ENCODE results near the gene CDT1.
A peak's percentile ranks its signal among the peaks of the same experiment; 100 is the strongest.
"Not testable (repeated sequence)": the region's sequence is repeated elsewhere in the genome, so short reads cannot be mapped to it uniquely, and the experiment has no call there.

The CDT1 gene

DNA sequence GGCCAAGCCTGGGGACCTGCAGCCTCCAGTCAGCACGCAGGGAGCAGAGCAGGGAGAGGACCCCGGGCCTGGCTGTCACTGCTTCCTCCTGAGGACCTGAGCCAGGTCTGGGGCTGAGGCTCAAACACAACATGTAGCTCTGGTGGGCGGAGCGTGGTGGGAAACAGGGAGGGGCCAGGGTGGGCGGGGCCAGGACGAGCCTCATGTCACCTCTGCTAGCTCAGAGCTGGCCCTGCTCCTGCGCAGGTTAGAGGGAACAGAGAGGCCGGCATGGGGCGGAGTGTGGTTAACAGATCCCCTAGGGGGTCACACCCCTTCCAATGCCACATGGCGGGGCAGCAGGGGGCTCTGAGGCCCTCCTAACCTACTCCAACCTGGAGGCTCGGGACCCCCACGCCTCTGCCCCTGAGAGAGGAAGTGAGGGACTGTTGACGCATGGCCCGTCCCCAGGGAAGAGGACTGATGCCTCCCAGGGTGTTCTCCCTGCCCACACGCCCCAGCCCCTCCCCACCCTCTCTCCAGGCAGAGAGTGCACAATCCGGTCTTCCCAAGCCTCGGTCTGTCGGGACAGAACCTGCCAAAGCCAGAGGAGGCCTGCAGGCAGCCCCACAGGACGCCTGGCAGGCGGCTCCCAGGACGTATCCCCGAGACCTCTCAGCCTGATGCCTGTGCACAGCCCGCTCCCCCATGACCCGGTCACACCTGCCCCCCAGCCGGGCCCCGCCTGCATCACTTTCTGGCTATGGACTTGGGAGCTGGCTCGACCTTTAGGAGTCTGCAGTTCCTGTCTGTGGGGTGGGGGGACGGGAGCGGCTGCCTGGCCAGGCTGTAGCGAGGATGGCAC is 33.8 kb upstream of the CDT1 start:
- peak; percentile 66 for DNase-seq

GRCh38 chr16:88770461-88771293 is 32.9 kb upstream of the CDT1 start:
- DNase-seq: peak; percentile 76

DNA sequence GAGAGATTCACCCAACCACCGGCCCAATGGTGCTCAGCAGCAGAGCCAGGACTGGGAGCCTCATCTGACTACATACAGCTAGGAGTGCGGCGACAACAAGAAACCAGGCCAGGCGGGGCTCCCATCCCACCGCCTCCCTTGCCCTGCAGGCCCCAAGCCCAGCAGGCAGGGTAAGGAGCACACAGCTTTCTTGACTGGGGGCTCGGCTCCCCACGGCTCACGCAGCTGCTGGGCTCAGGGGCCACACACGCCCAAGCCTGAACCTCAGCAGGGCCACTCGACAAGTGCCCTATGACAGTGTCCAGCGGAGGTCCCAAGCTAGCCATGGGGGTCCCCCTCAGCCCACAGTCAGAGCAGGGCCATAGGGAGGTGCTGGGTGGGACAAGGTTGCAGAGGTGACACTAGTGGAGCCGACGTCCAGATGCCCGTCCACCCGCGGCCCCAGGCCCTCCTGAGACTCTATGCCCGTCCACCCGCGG is 32.3 kb upstream of the CDT1 start:
- DNase-seq: no peak

- not testable (repeated sequence) for DNase-seq
Observed at GRCh38 chr16:88771781-88772180, 31.8 kb upstream of the CDT1 start.

DNA sequence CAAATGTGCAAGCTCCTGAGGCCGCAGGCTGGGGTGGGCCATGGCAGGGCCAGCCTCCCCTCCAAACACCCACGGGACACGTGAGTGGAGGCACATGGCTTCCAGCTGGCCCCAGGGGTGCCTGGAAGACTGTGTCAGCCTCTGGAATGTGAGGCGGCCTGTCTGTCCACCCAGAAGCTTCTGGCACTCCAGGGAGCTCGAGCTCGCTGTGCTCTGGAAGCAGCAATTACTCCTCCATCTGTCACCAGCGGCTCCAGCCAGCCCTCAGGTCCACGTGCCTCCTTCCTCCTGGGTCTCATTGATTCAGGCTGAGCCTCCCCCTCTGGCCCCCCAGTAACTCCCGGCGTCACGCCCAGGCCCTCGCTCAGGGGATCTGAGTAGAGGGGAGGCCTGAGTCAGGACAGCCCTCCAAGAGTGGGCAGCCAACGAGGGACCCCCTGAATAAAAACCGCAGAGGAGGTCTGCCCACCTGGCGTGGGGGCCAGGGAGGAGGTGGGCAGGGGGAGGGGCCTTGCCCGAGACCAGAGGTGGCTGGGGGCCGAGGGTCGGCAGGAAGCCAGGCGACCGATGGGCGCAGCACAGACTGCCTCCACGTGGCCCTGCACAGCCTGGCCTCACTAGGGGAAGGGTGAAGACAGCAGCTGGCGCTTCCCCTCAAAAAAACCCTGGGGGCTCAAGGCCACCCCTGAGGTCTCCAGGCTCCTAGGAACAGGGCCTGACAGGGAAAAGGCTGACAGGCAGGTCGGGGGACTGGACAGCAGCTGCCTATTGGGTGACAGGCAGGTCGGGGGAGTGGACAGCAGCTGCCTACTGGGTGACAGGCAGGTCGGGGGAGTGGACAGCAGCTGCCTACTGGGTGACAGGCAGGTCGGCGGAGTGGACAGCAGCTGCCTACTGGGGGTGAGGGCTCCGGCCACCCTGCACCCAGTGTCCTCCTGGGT is 30.4 kb upstream of the CDT1 start:
- DNase-seq: peak; percentile 86

DNA sequence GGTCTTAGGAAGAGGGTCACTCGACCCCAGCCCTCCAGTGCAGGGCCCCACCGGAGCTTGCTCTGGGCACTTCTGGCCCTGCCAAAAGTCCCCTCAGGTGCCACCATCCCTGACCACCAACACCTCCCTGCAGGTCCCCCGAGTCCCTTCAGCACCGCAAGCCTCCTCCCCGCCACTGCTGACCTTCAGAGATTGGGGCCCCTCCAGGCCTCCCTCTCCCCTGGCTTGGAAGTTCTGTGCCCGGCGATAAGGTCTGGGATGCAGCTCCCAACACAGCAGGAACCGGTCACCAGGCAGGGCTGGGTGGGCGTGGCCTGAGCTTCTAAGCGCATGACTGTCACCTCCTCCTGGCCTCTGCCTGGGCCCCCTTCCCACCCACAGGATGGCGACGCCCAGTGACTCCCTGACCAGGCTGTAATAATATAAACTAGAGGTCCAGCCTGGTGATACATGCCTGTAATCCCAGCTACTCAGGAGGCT is 29.7 kb upstream of the CDT1 start:
- no peak for DNase-seq

DNA sequence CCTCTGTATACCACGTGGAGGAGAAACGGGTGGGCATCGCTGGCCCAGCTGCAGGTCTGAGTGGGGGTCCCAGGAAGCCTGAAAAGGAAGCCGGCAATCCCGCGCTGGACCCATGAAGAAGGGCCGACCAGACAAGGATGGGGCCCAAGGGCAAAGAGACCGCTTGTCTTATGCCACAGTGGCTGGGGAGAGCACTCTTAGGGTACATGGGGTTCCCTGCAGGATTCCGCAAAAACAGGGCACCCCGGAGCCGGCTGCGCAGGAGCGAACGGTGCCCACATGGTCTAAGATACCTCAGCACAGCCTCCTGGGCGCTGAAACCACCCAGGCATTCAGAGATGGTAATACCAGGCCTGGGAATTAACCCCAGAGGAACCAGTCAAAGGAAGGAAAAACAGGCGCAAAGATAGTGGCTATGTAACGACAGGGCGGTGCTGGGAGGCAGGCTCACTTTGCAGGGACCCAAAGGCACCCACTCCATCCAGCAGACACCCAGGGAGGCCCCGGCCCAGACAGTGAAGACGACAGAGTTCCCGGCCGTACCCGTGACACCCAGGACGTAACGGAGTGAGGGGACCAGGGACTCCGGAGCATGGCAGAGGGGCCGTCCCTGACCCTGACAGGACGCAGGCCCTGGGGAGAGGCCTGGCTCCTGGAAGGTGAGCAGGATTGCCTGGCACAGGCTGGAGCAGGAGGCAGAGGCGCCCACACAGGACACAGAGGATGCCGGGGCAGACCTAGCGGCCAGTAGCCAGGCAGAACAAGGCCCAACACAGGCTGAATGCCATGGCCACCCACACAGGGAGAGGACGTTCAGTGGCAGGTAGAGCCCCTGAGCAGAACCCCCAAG is 28.8 kb upstream of the CDT1 start:
- DNase-seq: no peak

- DNase-seq: no peak
Observed at GRCh38 chr16:88775825-88776224, 27.8 kb upstream of the CDT1 start.

GRCh38 chr16:88777471-88778270 is 25.9 kb upstream of the CDT1 start:
- DNase-seq: no peak

GRCh38 chr16:88778271-88778525 is 25.4 kb upstream of the CDT1 start:
- no peak for DNase-seq

- DNase-seq: no peak
Observed at GRCh38 chr16:88778541-88779065, 25.0 kb upstream of the CDT1 start.

DNA sequence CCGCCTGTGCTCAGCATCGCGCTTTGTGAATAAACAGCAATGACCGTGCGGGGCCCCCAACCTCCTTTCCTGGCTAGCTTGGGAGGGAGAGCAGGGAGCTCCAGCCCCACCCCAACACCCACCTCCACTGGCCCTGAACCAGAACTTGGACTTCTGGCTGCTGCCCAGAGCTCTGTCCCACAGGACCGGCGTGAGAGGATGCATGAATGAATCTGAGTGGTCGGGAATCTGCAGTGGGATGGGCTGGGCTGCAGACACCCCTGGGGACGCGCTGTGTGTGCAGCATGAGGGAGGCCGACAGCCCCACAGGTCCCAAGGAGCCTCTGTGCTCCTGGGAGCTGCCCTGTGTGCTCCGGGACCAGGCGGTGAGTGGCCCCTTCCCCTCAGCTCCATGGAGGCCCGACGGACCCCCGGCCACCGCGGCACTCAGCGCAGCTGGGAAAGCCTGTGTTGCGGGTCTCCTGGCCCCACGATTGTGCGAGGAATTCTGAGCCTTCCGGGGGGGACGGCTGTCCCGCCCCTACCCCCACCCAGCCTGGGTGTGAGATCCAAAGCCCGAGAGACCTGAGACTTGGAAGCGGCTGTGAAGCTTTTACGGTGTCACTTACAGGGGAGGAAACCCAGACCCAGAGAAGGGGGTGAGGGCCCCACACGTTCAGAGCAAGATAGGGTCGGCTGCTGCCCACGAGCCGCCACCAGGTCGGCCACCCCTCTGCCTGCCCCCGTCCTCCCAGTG is 24.0 kb upstream of the CDT1 start:
- no peak for DNase-seq

DNA sequence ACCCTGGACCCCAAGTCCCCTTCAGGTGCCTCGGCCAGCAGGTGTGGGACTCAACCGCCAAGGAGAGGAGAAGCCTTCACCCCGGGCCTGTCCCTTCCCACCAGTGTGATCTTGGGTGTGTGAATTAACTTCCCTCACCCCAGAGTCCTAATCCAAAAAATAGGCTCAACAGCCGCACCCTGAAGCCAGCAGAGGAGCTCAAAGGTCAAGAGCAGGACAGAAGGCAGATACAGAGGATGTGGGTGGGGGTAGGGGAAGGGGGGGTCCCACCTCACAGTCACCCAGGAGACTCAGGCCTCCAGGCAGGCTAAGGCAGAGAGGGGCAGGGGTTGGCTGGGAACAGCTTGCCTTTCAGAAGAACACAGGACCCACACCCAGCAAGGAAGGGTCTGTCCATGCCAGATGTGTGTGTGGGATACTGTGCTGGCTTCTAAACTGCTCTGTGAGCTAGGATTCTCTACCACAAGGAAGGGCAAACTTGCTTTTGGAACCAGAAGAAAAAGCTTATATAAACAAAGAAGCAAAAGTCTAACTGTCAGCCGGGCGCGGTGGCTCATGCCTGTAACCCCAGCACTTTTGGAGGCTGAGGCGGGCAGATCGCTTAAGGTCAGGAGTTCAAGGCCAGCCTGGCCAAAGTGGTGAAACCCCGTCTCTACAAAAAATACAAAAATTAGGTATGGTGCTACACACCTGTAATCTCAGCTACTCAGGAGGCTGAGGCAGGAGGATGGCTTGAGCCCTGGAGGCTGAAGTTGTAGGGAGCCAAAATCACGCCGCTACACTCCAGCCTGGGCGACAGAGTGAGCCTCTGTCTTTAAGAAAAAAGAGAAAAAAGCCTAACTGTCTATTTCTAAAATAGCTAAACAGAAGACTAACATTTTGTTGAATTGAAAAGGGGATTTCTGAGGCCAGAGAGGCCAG is 23.2 kb upstream of the CDT1 start:
- no peak for DNase-seq

DNA sequence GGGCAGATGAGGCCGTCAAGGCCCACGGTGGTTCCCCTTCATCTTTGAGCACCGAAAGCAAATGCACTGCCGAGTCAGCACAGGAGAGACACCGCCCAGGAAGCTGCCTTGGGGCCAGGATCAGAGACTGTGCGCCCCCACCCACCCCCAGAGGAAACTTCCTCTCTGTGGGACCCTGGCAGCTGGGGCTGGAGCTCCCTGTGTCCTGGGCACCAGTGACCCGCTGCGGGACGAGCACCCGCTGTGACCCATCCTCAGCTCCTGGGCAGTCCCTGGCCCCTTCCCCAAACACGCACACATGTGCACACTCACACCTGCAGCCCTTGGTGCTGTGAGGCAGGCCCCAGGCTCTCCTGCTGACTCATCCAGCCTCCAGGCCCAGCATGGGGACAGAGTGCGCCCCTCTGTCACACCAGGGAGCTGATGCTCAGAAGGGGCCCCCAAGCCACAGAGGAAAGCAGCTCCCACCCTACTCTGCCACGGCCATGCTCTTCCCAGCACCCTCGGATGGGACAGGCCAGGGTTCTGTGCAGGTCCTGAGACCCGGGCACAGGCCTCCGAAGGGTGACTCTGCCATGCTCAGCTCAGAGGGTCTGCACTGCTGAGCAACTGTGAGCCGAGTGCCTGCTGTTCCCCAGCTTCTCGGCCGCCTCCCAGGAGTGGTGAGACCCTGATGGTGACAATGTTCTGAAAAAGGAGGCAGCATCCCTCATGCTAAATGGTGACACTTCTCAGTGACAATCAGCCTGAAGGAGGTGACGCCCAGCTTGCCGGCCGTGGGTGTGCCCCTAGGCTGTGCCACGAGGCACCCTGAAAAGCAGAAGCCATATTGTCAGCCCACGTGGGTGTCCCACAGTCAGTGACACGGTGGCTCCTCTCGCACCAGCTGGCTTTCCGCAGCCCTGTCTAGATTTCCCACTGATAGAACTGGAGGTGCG is 22.2 kb upstream of the CDT1 start:
- no peak for DNase-seq

- peak; percentile 40 for DNase-seq
Observed at GRCh38 chr16:88782454-88783390, 20.9 kb upstream of the CDT1 start.

DNA sequence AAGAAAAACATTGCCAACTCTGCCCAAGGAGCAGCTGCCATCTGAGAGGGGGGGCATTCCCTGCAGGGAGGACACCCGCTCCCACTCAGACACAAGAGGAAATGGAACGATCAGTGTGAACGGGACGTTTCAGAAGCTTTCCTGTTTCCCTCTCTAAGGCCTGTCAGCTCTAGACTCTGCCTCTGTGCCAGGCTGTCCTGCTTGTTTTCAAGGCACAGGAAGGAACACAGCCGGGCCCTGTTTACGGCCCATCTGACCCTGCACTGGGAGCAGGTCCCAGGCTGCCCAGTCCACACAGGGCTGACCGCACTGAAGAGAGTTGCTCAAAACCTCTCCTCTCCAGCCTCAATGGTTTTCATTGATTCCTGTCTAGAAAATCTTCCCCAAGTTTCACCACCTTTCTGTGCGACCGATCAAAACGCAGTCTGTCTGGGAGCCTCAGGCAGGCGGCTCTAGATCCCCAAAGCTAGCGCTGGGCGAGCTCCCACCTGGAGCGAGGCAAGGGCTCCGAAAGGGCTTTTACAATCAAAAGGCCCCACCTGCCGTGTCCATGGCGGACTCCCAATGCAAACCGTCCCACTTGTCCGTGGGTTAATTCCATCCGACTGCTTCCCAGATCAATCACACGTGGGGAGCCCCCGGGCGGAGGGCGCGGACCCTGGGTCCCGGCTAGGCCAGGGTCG is 20.1 kb upstream of the CDT1 start:
- no peak for DNase-seq

All from NCI-H2171 treated with DMSO at 0.1 percent for 48 hours (cell line).